Measurements from ENCODE around the gene EFNA2. TPM values are rescaled to one million over a fixed set of nuclear protein-coding genes. Genes with fewer than 3 reads are reported as not detected.

EFNA2 gene
- total and polyA plus RNA-seq, 2 of the 4 experiments (the other 2 are of a cell fraction) = not detected

DNA sequence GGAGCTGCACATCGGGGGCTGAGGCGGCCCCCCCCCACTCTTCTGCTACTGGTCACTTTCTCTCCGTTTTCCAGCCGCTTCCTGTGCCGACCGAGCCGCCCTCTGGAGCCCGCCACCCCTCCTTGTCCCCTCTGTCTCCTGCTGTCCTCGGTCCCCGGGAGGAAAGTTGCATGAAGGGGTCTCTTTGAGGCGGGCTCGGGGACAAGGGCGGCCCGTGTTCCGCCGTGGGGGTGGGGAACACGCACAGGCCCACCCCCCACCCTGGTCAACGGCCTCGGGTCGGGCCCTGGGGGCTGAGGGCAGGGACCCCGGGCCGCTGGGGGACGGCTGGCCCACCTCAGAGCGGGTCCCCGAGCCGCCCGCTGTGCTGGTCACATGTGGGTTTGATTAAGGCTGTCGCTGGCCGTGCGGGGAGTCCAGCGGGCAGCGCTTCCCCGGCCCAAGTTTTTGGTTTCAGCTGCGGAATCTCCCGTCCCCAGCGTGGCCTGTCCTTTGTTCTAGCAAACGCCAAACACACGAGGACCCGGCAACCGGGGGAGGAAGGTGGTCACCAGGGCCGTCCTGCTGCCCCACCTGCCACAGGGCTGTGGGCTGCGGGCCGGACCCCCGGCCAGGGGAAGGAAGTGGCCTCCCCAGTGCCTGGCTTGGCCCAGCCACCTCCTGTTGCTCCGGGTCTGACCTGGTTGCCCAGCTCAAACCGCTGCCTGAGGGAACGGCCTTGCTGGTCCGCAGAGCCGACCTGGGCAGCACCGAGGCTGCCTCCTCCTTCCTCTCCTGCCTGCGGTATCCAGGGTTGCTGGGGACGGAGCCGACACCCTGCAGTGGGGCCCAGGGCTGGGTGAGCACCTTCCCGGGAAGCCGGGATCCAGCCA is 1.9 kb downstream of the EFNA2 start:
- in situ Hi-C loops (cut with MboI; ENCODE audit: low sequenced_read_pairs) = no loop called here
- no peak overlapping the region for H3K4ac ChIP-seq (ENCODE audit: low read depth, low read length)
- dilution Hi-C loops (cut with HindIII; ENCODE audit: low sequenced_read_pairs, unreplicated experiment) = no loop called here
- BruUV-seq (replicated peaks) = no TSS peak
- no peak overlapping the region for H2AK5ac ChIP-seq (ENCODE audit: low read depth, low read length)
- no peak for ATAC-seq (ENCODE audit: low read depth)
- ChIA-PET CTCF (no interaction called here), POLR2A (ENCODE audit: unreplicated experiment) (no interaction called here)
- H3K9me1 ChIP-seq (ENCODE audit: insufficient read depth, low read length) = no peaks in the 10 kb centered on the region
- H3K79me1 ChIP-seq (ENCODE audit: low read depth in 1 of 2, low read length in 2 of 2) = no peaks in the 10 kb centered on the region
- no peak overlapping the region for H3K27ac ChIP-seq (ENCODE audit: insufficient read depth, low read length)
- no peak overlapping the region for H3K56ac ChIP-seq (ENCODE audit: extremely low read depth, insufficient read depth, low read length)
- H4K91ac ChIP-seq (ENCODE audit: insufficient read depth, low read depth, low read length) = no peak overlapping the region
- no peak overlapping the region for H2BK20ac ChIP-seq (ENCODE audit: low read depth, low read length)
- no peak overlapping the region for H2BK15ac ChIP-seq (ENCODE audit: low read depth, low read length)
- H3K23ac ChIP-seq (ENCODE audit: low read depth, low read length) = no peak overlapping the region
- no peak overlapping the region for H3K9ac ChIP-seq (ENCODE audit: low read depth, low read length)
- H2BK120ac ChIP-seq (ENCODE audit: low read depth, low read length) = no peak overlapping the region
- no peak overlapping the region for H2BK5ac ChIP-seq (ENCODE audit: low read depth, low read length, poor library complexity, severe bottlenecking)
- no peak overlapping the region for H4K8ac ChIP-seq (ENCODE audit: low read depth in 2 of 2, low read length in 2 of 2)
- H4K20me1 ChIP-seq (ENCODE audit: insufficient read depth, low read length) = 0 out of 2 replicates have a peak, but pooled peaks cover 5% of the 10 kb centered on the region
- H2AK9ac ChIP-seq (replicated peaks; ENCODE audit: low read depth, low read length, poor library complexity) = no peak overlapping the region
- no peak for DNase-seq
- H3K9me3 ChIP-seq (ENCODE audit: control insufficient read depth, insufficient read depth, low read length) = no peaks in the 10 kb centered on the region
- no peak overlapping the region for H3K4me2 ChIP-seq (ENCODE audit: low read depth, low read length)
- H3K14ac ChIP-seq (replicated peaks; ENCODE audit: low read depth, low read length) = no peak overlapping the region
- intact Hi-C loops (cut with micrococcal nuclease) = no loop called here
- H2AFZ ChIP-seq (replicated peaks; ENCODE audit: low read length, poor library complexity) = no peak overlapping the region
- WGBS, 2 experiments (ENCODE audit: extremely low coverage in 2 of 2, insufficient read length in 1 of 2) = 38% methylated on average over 26 of the region's 55 CpGs; no CpG with 5 or more reads in 1 of the 2 experiments
- H3K4me3 ChIP-seq (ENCODE audit: insufficient read depth, low read depth, low read length) = no peak overlapping the region
- H3K4me1 ChIP-seq (ENCODE audit: control insufficient read depth, insufficient read depth, low read length) = no peaks in the 10 kb centered on the region
- no peaks in the 10 kb centered on the region for H3K36me3 ChIP-seq (ENCODE audit: control insufficient read depth, insufficient read depth, low read length)
- peaks cover 51% of the 10 kb centered on the region for H3K27me3 ChIP-seq (ENCODE audit: control insufficient read depth, insufficient read depth, low read length)
- H3K18ac ChIP-seq (ENCODE audit: low read depth, low read length) = no peak overlapping the region
- H4K5ac ChIP-seq (ENCODE audit: low read depth, low read length) = no peak overlapping the region
- TF ChIP-seq MXI1 (IDR thresholded peaks at IDR 0.05; ENCODE audit: borderline replicate concordance, low read depth, low read length) = no peak
- TF ChIP-seq, protein P1, sequence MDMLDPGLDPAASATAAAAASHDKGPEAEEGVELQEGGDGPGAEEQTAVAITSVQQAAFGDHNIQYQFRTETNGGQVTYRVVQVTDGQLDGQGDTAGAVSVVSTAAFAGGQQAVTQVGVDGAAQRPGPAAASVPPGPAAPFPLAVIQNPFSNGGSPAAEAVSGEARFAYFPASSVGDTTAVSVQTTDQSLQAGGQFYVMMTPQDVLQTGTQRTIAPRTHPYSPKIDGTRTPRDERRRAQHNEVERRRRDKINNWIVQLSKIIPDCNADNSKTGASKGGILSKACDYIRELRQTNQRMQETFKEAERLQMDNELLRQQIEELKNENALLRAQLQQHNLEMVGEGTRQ (IDR thresholded peaks at IDR 0.05; ENCODE audit: low read depth, low read length) = no peak
- no peak for TF ChIP-seq BHLHE40 (IDR thresholded peaks at IDR 0.05; ENCODE audit: low read depth, low read length)
- no peak for TF ChIP-seq FOS (IDR thresholded peaks at IDR 0.05; ENCODE audit: low read depth, low read length)
- TF ChIP-seq CHD1 (IDR thresholded peaks at IDR 0.05; ENCODE audit: low read depth, low read length) = no peak
- no peak for TF ChIP-seq RAD21 (IDR thresholded peaks at IDR 0.05; ENCODE audit: low read length)
- TF ChIP-seq POLR2A (IDR thresholded peaks at IDR 0.05; ENCODE audit: low read depth, low read length) = no peak
- TF ChIP-seq, protein P2, sequence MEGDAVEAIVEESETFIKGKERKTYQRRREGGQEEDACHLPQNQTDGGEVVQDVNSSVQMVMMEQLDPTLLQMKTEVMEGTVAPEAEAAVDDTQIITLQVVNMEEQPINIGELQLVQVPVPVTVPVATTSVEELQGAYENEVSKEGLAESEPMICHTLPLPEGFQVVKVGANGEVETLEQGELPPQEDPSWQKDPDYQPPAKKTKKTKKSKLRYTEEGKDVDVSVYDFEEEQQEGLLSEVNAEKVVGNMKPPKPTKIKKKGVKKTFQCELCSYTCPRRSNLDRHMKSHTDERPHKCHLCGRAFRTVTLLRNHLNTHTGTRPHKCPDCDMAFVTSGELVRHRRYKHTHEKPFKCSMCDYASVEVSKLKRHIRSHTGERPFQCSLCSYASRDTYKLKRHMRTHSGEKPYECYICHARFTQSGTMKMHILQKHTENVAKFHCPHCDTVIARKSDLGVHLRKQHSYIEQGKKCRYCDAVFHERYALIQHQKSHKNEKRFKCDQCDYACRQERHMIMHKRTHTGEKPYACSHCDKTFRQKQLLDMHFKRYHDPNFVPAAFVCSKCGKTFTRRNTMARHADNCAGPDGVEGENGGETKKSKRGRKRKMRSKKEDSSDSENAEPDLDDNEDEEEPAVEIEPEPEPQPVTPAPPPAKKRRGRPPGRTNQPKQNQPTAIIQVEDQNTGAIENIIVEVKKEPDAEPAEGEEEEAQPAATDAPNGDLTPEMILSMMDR (conservative IDR thresholded peaks at IDR 0.05; ENCODE audit: low read depth, low read length) = no peak
- no peak for TF ChIP-seq CEBPB (IDR thresholded peaks at IDR 0.05; ENCODE audit: low read depth, low read length)
- no peak for TF ChIP-seq MAFK (IDR thresholded peaks at IDR 0.05; ENCODE audit: low read depth, low read length)
- TF ChIP-seq MAZ (IDR thresholded peaks at IDR 0.05; ENCODE audit: borderline replicate concordance, low read depth, low read length) = no peak
- no peak for TF ChIP-seq RFX5 (IDR thresholded peaks at IDR 0.05; ENCODE audit: low read depth, low read length)
- TF ChIP-seq, protein P3, sequence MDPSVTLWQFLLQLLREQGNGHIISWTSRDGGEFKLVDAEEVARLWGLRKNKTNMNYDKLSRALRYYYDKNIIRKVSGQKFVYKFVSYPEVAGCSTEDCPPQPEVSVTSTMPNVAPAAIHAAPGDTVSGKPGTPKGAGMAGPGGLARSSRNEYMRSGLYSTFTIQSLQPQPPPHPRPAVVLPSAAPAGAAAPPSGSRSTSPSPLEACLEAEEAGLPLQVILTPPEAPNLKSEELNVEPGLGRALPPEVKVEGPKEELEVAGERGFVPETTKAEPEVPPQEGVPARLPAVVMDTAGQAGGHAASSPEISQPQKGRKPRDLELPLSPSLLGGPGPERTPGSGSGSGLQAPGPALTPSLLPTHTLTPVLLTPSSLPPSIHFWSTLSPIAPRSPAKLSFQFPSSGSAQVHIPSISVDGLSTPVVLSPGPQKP (IDR thresholded peaks at IDR 0.05; ENCODE audit: borderline replicate concordance, low read depth, low read length) = no peak
- no peak for TF ChIP-seq RCOR1 (IDR thresholded peaks at IDR 0.05; ENCODE audit: insufficient replicate concordance, low read length)
- no peak for TF ChIP-seq SMC3 (IDR thresholded peaks at IDR 0.05; ENCODE audit: low read depth, low read length)

All from IMR-90 (cell line).